Peyer's patch (tissue), 4 donors: Measurements from ENCODE around the gene KRTAP5-5. TPM values are rescaled to one million over a fixed set of nuclear protein-coding genes. Genes with fewer than 3 reads are reported as not detected.
A peak's percentile ranks its signal among the peaks of the same experiment; 100 is the strongest.

ENCODE experiments used
- DNase-seq, 3 donors: peaks; one replicate each; pipeline ENCODE4 v3.0.0-alpha.2; 2017 to 2019
- H3K27ac ChIP-seq, 4 donors: fragments of 200-600 bp; sonication (generic); one replicate each; pipeline ENCODE4 v1.5.1; 2016 to 2019
- H3K27me3 ChIP-seq, 2 donors: fragments of 200-600 bp; sonication (generic); one replicate each; pipeline ENCODE4 v1.5.1; 2019
- H3K36me3 ChIP-seq, 3 donors: fragments of 200-600 bp; sonication (generic); one replicate each; pipeline ENCODE4 v1.5.1; 2016 to 2019
- H3K4me1 ChIP-seq, 4 donors: fragments of 200-600 bp; sonication (generic); one replicate each; pipeline ENCODE4 v1.5.1; 2016 to 2019
- H3K4me3 ChIP-seq, 4 donors: fragments of 200-600 bp; sonication (generic); 1 replicate in 3 of 4; 2 replicates in 1 of 4; pipeline ENCODE4 v1.5.1; 2016 to 2019; ENCODE audit warnings: mild to moderate bottlenecking in 1 of 4
- H3K9me3 ChIP-seq, 4 donors: fragments of 200-600 bp; sonication (generic); one replicate each; pipeline ENCODE4 v1.5.1; 2016 to 2019; ENCODE audit warnings: mild to moderate bottlenecking in 1 of 4
- CTCF ChIP-seq, 6 experiments: fragments of 450-650 bp in 4 of 6; fragments of 200-600 bp in 2 of 6; sonication (generic) in 1 of 6; IDR thresholded peaks; one replicate each; pipeline ENCODE4 v1.5.1; 2017 to 2019; ENCODE audit warnings: antibody characterized with exemption in 6 of 6, mild to moderate bottlenecking in 3 of 6, moderate library complexity in 1 of 6
- POLR2A ChIP-seq, 2 donors: fragments of 450-650 bp; IDR thresholded peaks; one replicate each; pipeline ENCODE4 v1.5.1; 2017; ENCODE audit warnings: antibody characterized with exemption in 2 of 2, mild to moderate bottlenecking in 2 of 2, moderate library complexity in 2 of 2
- total RNA-seq, 4 donors: library from RNA; depleted of rRNA; stranded (reverse); fragments of >200 nt; gene quantifications; one replicate each; pipeline ENCODE4 v1.1.0, GENCODE V29; 2016

The KRTAP5-5 gene
- total RNA-seq, 4 donors from 2014 or later = not detected

- TF ChIP-seq CTCF (IDR thresholded peaks at IDR 0.05) (no peak), POLR2A (IDR thresholded peaks at IDR 0.05) (no peak)
- H3K27me3 ChIP-seq = no peaks in the 10 kb centered on the region
These were observed 41.4 kb downstream of the KRTAP5-5 start for GRCh38 chr11:1670905-1671371.

GRCh38 chr11:1671658-1672057 is 42.1 kb downstream of the KRTAP5-5 start:
- DNase-seq = peak in 1 of 3 donors; percentile 22
- H3K4me3 ChIP-seq = no peak overlapping the region
- no peak overlapping the region for H3K27ac ChIP-seq
- no peaks in the 10 kb centered on the region for H3K36me3 ChIP-seq
- no peaks in the 10 kb centered on the region for H3K27me3 ChIP-seq
- H3K9me3 ChIP-seq = no peaks in the 10 kb centered on the region
- H3K4me1 ChIP-seq = no peaks in the 10 kb centered on the region
- TF ChIP-seq POLR2A (IDR thresholded peaks at IDR 0.05) (no peak), CTCF (IDR thresholded peaks at IDR 0.05) (no peak)

More at GRCh38 chr11:1670905-1671371, 41.4 kb downstream of the KRTAP5-5 start:
- no peaks in the 10 kb centered on the region for H3K36me3 ChIP-seq
- H3K27ac ChIP-seq = no peak overlapping the region
- H3K4me3 ChIP-seq = no peak overlapping the region
- H3K4me1 ChIP-seq = no peaks in the 10 kb centered on the region
- H3K9me3 ChIP-seq = no peaks in the 10 kb centered on the region
- peak in 2 of 3 donors; percentile 10 to 24 for DNase-seq

- Histone ChIP-seq H3K27ac (no peak overlapping the region), H3K4me3 (no peak overlapping the region), H3K4me1 (no peaks in the 10 kb centered on the region), H3K27me3 (no peaks in the 10 kb centered on the region), H3K9me3 (no peaks in the 10 kb centered on the region), H3K36me3 (no peaks in the 10 kb centered on the region)
- peak in 1 of 3 donors; percentile 10 for DNase-seq
- TF ChIP-seq POLR2A (IDR thresholded peaks at IDR 0.05) (no peak), CTCF (IDR thresholded peaks at IDR 0.05) (no peak)
These were observed 43.2 kb downstream of the KRTAP5-5 start for GRCh38 chr11:1672613-1673350.

GRCh38 chr11:1673446-1674172 is 44.0 kb downstream of the KRTAP5-5 start:
- no peak overlapping the region for H3K27ac ChIP-seq
- no peaks in the 10 kb centered on the region for H3K27me3 ChIP-seq
- H3K4me1 ChIP-seq = no peaks in the 10 kb centered on the region
- H3K9me3 ChIP-seq = no peaks in the 10 kb centered on the region
- no peak overlapping the region for H3K4me3 ChIP-seq
- no peak for DNase-seq
- TF ChIP-seq CTCF (IDR thresholded peaks at IDR 0.05) (no peak), POLR2A (IDR thresholded peaks at IDR 0.05) (no peak)
- no peaks in the 10 kb centered on the region for H3K36me3 ChIP-seq

- Histone ChIP-seq H3K4me1 (no peaks in the 10 kb centered on the region), H3K4me3 (no peak overlapping the region), H3K27me3 (no peaks in the 10 kb centered on the region), H3K27ac (no peak overlapping the region), H3K36me3 (no peaks in the 10 kb centered on the region), H3K9me3 (no peaks in the 10 kb centered on the region)
- no peak for TF ChIP-seq POLR2A (IDR thresholded peaks at IDR 0.05)
- no peak for TF ChIP-seq CTCF (IDR thresholded peaks at IDR 0.05)
- peak in 2 of 3 donors; percentile 25 to 34 for DNase-seq
These were observed 44.9 kb downstream of the KRTAP5-5 start for GRCh38 chr11:1674173-1675131.
